AG04449 (cell line): ENCODE results near the gene PFKL.
"Not testable (repeated sequence)": the region's sequence is repeated elsewhere in the genome, so short reads cannot be mapped to it uniquely, and the experiment has no call there.

Experiments used
- CTCF ChIA-PET: fragments of 350-600 bp; formaldehyde crosslinking; extraction: SDS; loops from one replicate; lab custom pipeline; 2021; ENCODE audit warnings: antibody characterized with exemption; lab: Yijun Ruan, JAX
- POLR2A ChIA-PET: fragments of 400-600, 350-600 bp; formaldehyde crosslinking; extraction: SDS; loops from one replicate; lab custom pipeline; 2020; ENCODE audit warnings: antibody characterized with exemption, inconsistent platforms; lab: Yijun Ruan, JAX
- DNase-seq: peaks from one replicate; pipeline ENCODE4 v3.0.0-alpha.2; 2010; ENCODE audit warnings: low read depth, low spot score
- H3K4me3 ChIP-seq: 2 replicates; pipeline ENCODE4 v1.5.1; 2011; ENCODE audit warnings: low read depth, mild to moderate bottlenecking, control low read depth, low read length
- TF ChIP-seq, protein P1 (sequence below): IDR thresholded peaks from one replicate; pipeline ENCODE4 v1.5.1; 2011; ENCODE audit warnings: mild to moderate bottlenecking, moderate library complexity, low read length, control low read depth, inconsistent platforms; ENCODE audit not compliant: insufficient read depth; ENCODE audit errors: missing control alignments

The PFKL gene

GRCh38 chr21:44301961-44302406, 2.1 kb downstream of the PFKL start:
- no peak for DNase-seq
- TF ChIP-seq, protein P1, sequence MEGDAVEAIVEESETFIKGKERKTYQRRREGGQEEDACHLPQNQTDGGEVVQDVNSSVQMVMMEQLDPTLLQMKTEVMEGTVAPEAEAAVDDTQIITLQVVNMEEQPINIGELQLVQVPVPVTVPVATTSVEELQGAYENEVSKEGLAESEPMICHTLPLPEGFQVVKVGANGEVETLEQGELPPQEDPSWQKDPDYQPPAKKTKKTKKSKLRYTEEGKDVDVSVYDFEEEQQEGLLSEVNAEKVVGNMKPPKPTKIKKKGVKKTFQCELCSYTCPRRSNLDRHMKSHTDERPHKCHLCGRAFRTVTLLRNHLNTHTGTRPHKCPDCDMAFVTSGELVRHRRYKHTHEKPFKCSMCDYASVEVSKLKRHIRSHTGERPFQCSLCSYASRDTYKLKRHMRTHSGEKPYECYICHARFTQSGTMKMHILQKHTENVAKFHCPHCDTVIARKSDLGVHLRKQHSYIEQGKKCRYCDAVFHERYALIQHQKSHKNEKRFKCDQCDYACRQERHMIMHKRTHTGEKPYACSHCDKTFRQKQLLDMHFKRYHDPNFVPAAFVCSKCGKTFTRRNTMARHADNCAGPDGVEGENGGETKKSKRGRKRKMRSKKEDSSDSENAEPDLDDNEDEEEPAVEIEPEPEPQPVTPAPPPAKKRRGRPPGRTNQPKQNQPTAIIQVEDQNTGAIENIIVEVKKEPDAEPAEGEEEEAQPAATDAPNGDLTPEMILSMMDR, result no peak
- CTCF ChIA-PET, result interaction anchor here (3.9 kb wide), 1 partner anchor 13 kb away, joined by 26 read pairs; no protein-coding TSS in a partner anchor
- no peak overlapping the region; the same call in 1 of the 2 replicates for H3K4me3 ChIP-seq
- POLR2A ChIA-PET, result no interaction called here

GRCh38 chr21:44302573-44303401, 2.9 kb downstream of the PFKL start:
- CTCF ChIA-PET, result interaction anchor here (1.3 to 3.9 kb wide), 3 partner anchors 12 to 150 kb away, joined by 3 to 26 read pairs (median 4); no protein-coding TSS in a partner anchor
- POLR2A ChIA-PET, H3K4me3 ChIP-seq, DNase-seq: not testable (repeated sequence)

- ChIA-PET POLR2A (no interaction called here), CTCF (interaction anchor here (1.0 to 3.9 kb wide), 5 partner anchors 8 to 149 kb away, joined by 3 to 26 read pairs (median 4); no protein-coding TSS in a partner anchor)
- no peak overlapping the region for H3K4me3 ChIP-seq
- DNase-seq, result no peak
- TF ChIP-seq, protein P1, result no peak
These were observed 3.7 kb downstream of the PFKL start for GRCh38 chr21:44303490-44303981.

GRCh38 chr21:44304011-44304616, 4.3 kb downstream of the PFKL start:
- TF ChIP-seq, protein P1, result no peak
- ChIA-PET CTCF (interaction anchor here (1.0 to 3.9 kb wide), 7 partner anchors 9 to 148 kb away, joined by 3 to 26 read pairs (median 4); no protein-coding TSS in a partner anchor), POLR2A (interaction anchor here (0.7 to 1.2 kb wide), 2 partner anchors 10 to 13 kb away, joined by 3 to 4 read pairs; no protein-coding TSS in a partner anchor)
- no peak for DNase-seq
- H3K4me3 ChIP-seq, result no peak overlapping the region

DNA sequence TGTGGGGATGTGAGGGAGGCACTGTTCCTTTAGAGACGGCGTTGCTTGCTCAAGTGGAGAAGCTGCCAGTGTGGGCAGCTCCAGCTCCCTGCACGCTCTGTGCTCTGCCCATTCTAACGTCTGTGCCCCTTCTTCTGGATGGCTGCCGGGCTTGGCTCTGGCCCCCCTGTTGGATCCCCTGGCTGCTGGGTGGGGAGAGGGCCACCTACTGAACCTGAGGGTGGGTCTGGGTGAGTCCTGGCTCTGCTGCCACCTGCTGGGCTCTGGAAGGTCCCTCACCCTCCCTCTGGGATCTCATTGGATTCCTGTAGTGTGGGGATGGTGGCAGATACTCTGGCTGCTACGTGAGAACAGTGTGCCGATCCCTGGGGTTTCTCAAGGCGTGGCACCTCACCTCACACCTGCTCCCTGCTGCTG, 5.0 kb downstream of the PFKL start:
- TF ChIP-seq, protein P1, result peak; percentile 72
- ChIA-PET POLR2A (interaction anchor here (0.7 to 1.2 kb wide), 2 partner anchors 10 to 12 kb away, joined by 3 to 4 read pairs; no protein-coding TSS in a partner anchor), CTCF (interaction anchor here (1.3 to 3.9 kb wide), 4 partner anchors 10 to 33 kb away, joined by 3 to 26 read pairs (median 4); no protein-coding TSS in a partner anchor)
- DNase-seq, result no peak
- H3K4me3 ChIP-seq, result no peak overlapping the region

DNA sequence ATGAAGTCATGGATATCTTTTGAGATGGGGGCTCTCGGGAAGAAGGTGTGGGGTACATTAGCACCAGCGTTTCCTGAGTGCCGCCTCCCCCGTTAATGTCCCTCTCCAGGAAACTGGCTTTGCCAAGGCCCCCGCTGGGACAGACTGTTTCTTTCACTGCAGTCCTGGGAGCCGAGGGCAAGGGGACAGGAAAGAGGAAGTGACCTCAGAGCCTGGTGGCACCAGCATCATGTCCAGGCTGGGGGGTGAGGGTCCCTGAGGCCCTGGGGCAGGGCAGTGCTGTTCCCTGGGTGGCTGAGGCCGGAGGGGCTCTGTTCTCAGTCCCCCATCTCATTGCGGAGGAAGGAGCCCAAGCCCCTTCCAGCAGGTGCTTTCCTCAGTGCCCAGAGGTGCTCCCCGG, 5.8 kb downstream of the PFKL start:
- ChIA-PET CTCF (interaction anchor here (1.3 to 3.9 kb wide), 4 partner anchors 9 to 33 kb away, joined by 3 to 26 read pairs (median 4); no protein-coding TSS in a partner anchor), POLR2A (no interaction called here)
- TF ChIP-seq, protein P1, result no peak
- H3K4me3 ChIP-seq, result no peak overlapping the region
- no peak for DNase-seq
